H1 (cell line): ENCODE measurements around the gene MACROD2. TPM values are rescaled to one million over a fixed set of nuclear protein-coding genes. Genes with fewer than 3 reads are reported as not detected.

ENCODE experiments used
- CTCF ChIA-PET: fragments of 300-600 bp; sonication (Branson Sonifier 250); formaldehyde crosslinking; loops from one replicate; lab custom pipeline; 2021; ENCODE audit not compliant: partially characterized antibody; lab: Charles Lee
- POLR2A ChIA-PET: fragments of 300-600 bp; sonication (Branson Sonifier 250); formaldehyde crosslinking; loops from one replicate; lab custom pipeline; 2021; ENCODE audit warnings: inconsistent platforms; ENCODE audit not compliant: partially characterized antibody; lab: Charles Lee
- DNase-seq, 2 experiments: peaks; one replicate each; pipeline versions ENCODE4 v3.0.0 to v3.0.0-alpha.2; 2010 to 2022; ENCODE audit warnings: low spot score in 2 of 2, low read depth in 1 of 2, mixed read lengths in 1 of 2
- FAIRE-seq: peaks from 2 replicates; lab custom pipeline; 2011; peaks lifted over from hg19 to GRCh38; lab: Jason Lieb, UNC
- H2AFZ ChIP-seq: 2 replicates; pipeline ENCODE4 v1.8.1; 2012; ENCODE audit warnings: low read length, inconsistent platforms
- H2AK5ac ChIP-seq: 2 replicates; pipeline ENCODE4 v1.6.1; 2013; ENCODE audit warnings: low read depth, low read length
- H2BK120ac ChIP-seq: replicated peaks from 2 replicates; pipeline ENCODE3; 2013; ENCODE audit warnings: low read depth, low read length, inconsistent platforms
- H2BK12ac ChIP-seq: 2 replicates; pipeline ENCODE4 v1.6.1; 2013; ENCODE audit warnings: low read depth, low read length
- H2BK15ac ChIP-seq: 2 replicates; pipeline ENCODE4 v1.6.1; 2013; ENCODE audit warnings: low read length
- H2BK20ac ChIP-seq: 2 replicates; pipeline ENCODE4 v1.6.1; 2013; ENCODE audit warnings: low read length
- H2BK5ac ChIP-seq: 2 replicates; pipeline ENCODE4 v1.6.1; 2013; ENCODE audit warnings: low read depth, low read length
- H3K14ac ChIP-seq: 2 replicates; pipeline ENCODE4 v1.6.1; 2013; ENCODE audit warnings: inconsistent platforms; ENCODE audit not compliant: insufficient read length
- H3K18ac ChIP-seq: 2 replicates; pipeline ENCODE4 v1.6.1; 2013; ENCODE audit warnings: low read length; ENCODE audit errors: extremely low read depth
- H3K23ac ChIP-seq: 2 replicates; pipeline ENCODE4 v1.6.1; 2013; ENCODE audit warnings: inconsistent platforms; ENCODE audit not compliant: insufficient read length
- H3K23me2 ChIP-seq: 2 replicates; pipeline ENCODE4 v1.6.1; 2013; ENCODE audit warnings: low read depth, low read length
- H3K27ac ChIP-seq: 2 replicates; pipeline ENCODE4 v1.6.1; 2011; ENCODE audit warnings: low read depth, low read length, inconsistent platforms
- H3K27me3 ChIP-seq, 4 experiments: replicated peaks in 1 of 4; 1 replicate in 1 of 4; 2 replicates in 3 of 4; pipeline versions ENCODE4 v1.6.1 to v1.8.1; 2011 to 2013; ENCODE audit warnings: low read length in 3 of 4, mild to moderate bottlenecking in 3 of 4, inconsistent platforms in 2 of 4, mixed read lengths in 2 of 4, moderate library complexity in 1 of 4; ENCODE audit not compliant: control insufficient read depth in 3 of 4, insufficient read depth in 3 of 4; ENCODE audit errors: extremely low read depth in 1 of 4
- H3K36me3 ChIP-seq, 4 experiments: 2 replicates each; pipeline versions ENCODE4 v1.6.1 to v1.8.1; 2011 to 2013; ENCODE audit warnings: mild to moderate bottlenecking in 4 of 4, low read length in 3 of 4, moderate library complexity in 2 of 4, control low read depth in 1 of 4, inconsistent platforms in 1 of 4; ENCODE audit not compliant: insufficient read depth in 4 of 4, control insufficient read depth in 2 of 4
- H3K4ac ChIP-seq: replicated peaks from 2 replicates; pipeline ENCODE3; 2013; ENCODE audit warnings: low read length, low read depth, mixed read lengths, inconsistent platforms; ENCODE audit not compliant: insufficient read length
- H3K4me1 ChIP-seq, 4 experiments: replicated peaks in 1 of 4; 1 replicate in 1 of 4; 2 replicates in 3 of 4; pipeline versions ENCODE4 v1.6.1 to v1.8.1; 2011 to 2013; ENCODE audit warnings: low read length in 3 of 4, inconsistent platforms in 2 of 4, mixed read lengths in 1 of 4; ENCODE audit not compliant: insufficient read depth in 4 of 4, control insufficient read depth in 3 of 4
- H3K4me2 ChIP-seq, 2 experiments: 2 replicates each; pipeline versions ENCODE4 v1.6.1 to v1.8.1; 2011 to 2013; ENCODE audit warnings: low read depth in 2 of 2, low read length in 2 of 2, control low read depth in 1 of 2, inconsistent platforms in 1 of 2, mild to moderate bottlenecking in 1 of 2; ENCODE audit not compliant: insufficient read depth in 1 of 2
- H3K4me3 ChIP-seq, 4 experiments: fragments of 200-600, 300-600 bp in 1 of 4; sonication (generic), shearing (Covaris generic), sonication (Bioruptor Twin) in 1 of 4; 2 replicates each; pipeline versions ENCODE4 v1.5.1 to v1.8.1; 2011 to 2016; ENCODE audit warnings: low read length in 4 of 4, low read depth in 3 of 4, control low read depth in 2 of 4, inconsistent platforms in 2 of 4, mild to moderate bottlenecking in 2 of 4, mixed read lengths in 1 of 4, moderate library complexity in 1 of 4; ENCODE audit not compliant: insufficient read depth in 2 of 4; ENCODE audit errors: extremely low read depth in 1 of 4
- H3K56ac ChIP-seq: replicated peaks from 2 replicates; pipeline ENCODE3; 2013; ENCODE audit warnings: low read depth, mild to moderate bottlenecking, mixed read lengths, low read length, inconsistent platforms; ENCODE audit not compliant: insufficient read length
- H3K79me1 ChIP-seq: 2 replicates; pipeline ENCODE4 v1.6.1; 2013; ENCODE audit warnings: low read depth, low read length, control low read depth
- H3K79me2 ChIP-seq, 2 experiments: 2 replicates each; pipeline versions ENCODE4 v1.6.1 to v1.8.1; 2012 to 2013; ENCODE audit warnings: low read length in 2 of 2, mild to moderate bottlenecking in 2 of 2, inconsistent platforms in 1 of 2; ENCODE audit not compliant: insufficient read depth in 2 of 2, control insufficient read depth in 1 of 2
- H3K9ac ChIP-seq, 4 experiments: replicated peaks in 1 of 4; 1 replicate in 1 of 4; 2 replicates in 3 of 4; pipeline versions ENCODE4 v1.6.1 to v1.8.1; 2011 to 2013; ENCODE audit warnings: low read depth in 3 of 4, low read length in 3 of 4, control low read depth in 2 of 4, mild to moderate bottlenecking in 2 of 4, moderate library complexity in 2 of 4, inconsistent platforms in 1 of 4; ENCODE audit errors: extremely low read depth in 1 of 4
- H3K9me3 ChIP-seq, 2 experiments: 2 replicates each; pipeline versions ENCODE4 v1.6.1 to v1.8.1; 2012 to 2013; ENCODE audit warnings: mild to moderate bottlenecking in 2 of 2, moderate library complexity in 2 of 2, control low read depth in 1 of 2, inconsistent platforms in 1 of 2, low read depth in 1 of 2, low read length in 1 of 2, mixed read lengths in 1 of 2; ENCODE audit not compliant: insufficient read depth in 2 of 2
- H4K20me1 ChIP-seq, 2 experiments: replicated peaks in 1 of 2; 2 replicates each; pipeline versions ENCODE3 to v1.8.1; 2011 to 2013; ENCODE audit warnings: inconsistent platforms in 2 of 2, low read length in 2 of 2, mild to moderate bottlenecking in 1 of 2; ENCODE audit not compliant: insufficient read depth in 2 of 2, control insufficient read depth in 1 of 2
- H4K5ac ChIP-seq: 2 replicates; pipeline ENCODE4 v1.6.1; 2013; ENCODE audit warnings: low read length, low read depth, mixed read lengths, inconsistent platforms; ENCODE audit not compliant: insufficient read length
- H4K8ac ChIP-seq: 2 replicates; pipeline ENCODE4 v1.8.0; 2013; ENCODE audit warnings: mild to moderate bottlenecking, moderate library complexity, low read length, inconsistent platforms; ENCODE audit not compliant: insufficient read depth; ENCODE audit errors: extremely low read depth
- H4K91ac ChIP-seq: replicated peaks from 2 replicates; pipeline ENCODE3; 2013; ENCODE audit warnings: low read length, mixed read lengths, inconsistent platforms; ENCODE audit not compliant: insufficient read length
- E2F6 ChIP-seq: IDR thresholded peaks from 2 replicates; pipeline ENCODE4 v1.6.1; 2012; ENCODE audit warnings: inconsistent platforms
- GABPA ChIP-seq: IDR thresholded peaks from 2 replicates; pipeline ENCODE4 v1.6.1; 2011; ENCODE audit warnings: mild to moderate bottlenecking, low read length, moderate library complexity, borderline replicate concordance; ENCODE audit not compliant: insufficient read depth
- JUN ChIP-seq: IDR thresholded peaks from 2 replicates; pipeline ENCODE4 v1.6.1; 2011; ENCODE audit warnings: low read depth, mild to moderate bottlenecking, improper control_type of control experiment, low read length
- KDM1A ChIP-seq: fragments of 200-600, 300-600 bp; sonication (generic); IDR thresholded peaks from 2 replicates; pipeline ENCODE4 v1.7.1; 2016; ENCODE audit warnings: mild to moderate bottlenecking, low read length, borderline replicate concordance
- KDM4A ChIP-seq: IDR thresholded peaks from one replicate; pipeline ENCODE4 v1.7.1; 2012; ENCODE audit warnings: low read depth, mild to moderate bottlenecking, moderate library complexity, low read length, inconsistent platforms; ENCODE audit not compliant: severe bottlenecking
- NRF1 ChIP-seq: IDR thresholded peaks from 2 replicates; pipeline ENCODE4 v1.6.1; 2011; ENCODE audit warnings: mild to moderate bottlenecking, low read depth, low read length, improper control_type of control experiment
- PHF8 ChIP-seq: fragments of 200-600 bp; sonication (generic); conservative IDR thresholded peaks from 2 replicates; pipeline ENCODE4 v1.7.1; 2012; ENCODE audit warnings: low read depth, mild to moderate bottlenecking, inconsistent platforms, low read length, moderate library complexity
- RAD21 ChIP-seq, 2 experiments: IDR thresholded peaks in 1 of 2; conservative IDR thresholded peaks in 1 of 2; 2 replicates each; pipeline ENCODE4 v1.6.1; 2011; ENCODE audit warnings: low read depth in 2 of 2, low read length in 2 of 2, improper control_type of control experiment in 1 of 2, inconsistent platforms in 1 of 2, mild to moderate bottlenecking in 1 of 2, moderate library complexity in 1 of 2
- RXRA ChIP-seq: IDR thresholded peaks from 2 replicates; pipeline ENCODE4 v1.6.1; 2011; ENCODE audit warnings: low read depth, mild to moderate bottlenecking, low read length, moderate library complexity; ENCODE audit not compliant: insufficient read depth
- SIRT6 ChIP-seq: IDR thresholded peaks from one replicate; pipeline ENCODE4 v1.7.1; 2012; ENCODE audit warnings: low read length, inconsistent platforms
- SP2 ChIP-seq: IDR thresholded peaks from 2 replicates; pipeline ENCODE4 v1.6.1; 2012; ENCODE audit warnings: mild to moderate bottlenecking, low read length, inconsistent platforms
- SUZ12 ChIP-seq: fragments of 200-600 bp; sonication (generic); IDR thresholded peaks from 2 replicates; pipeline ENCODE4 v1.6.1; 2012; ENCODE audit warnings: mild to moderate bottlenecking, inconsistent platforms, low read length, moderate library complexity, mixed read lengths
- TAF7 ChIP-seq: optimal IDR thresholded peaks from 2 replicates; pipeline ENCODE3; 2011; ENCODE audit warnings: low read depth, mild to moderate bottlenecking, inconsistent platforms, low read length, moderate library complexity, borderline replicate concordance
- ZNF274 ChIP-seq: IDR thresholded peaks from 2 replicates; pipeline ENCODE4 v1.7.0; 2012; ENCODE audit warnings: low read length, borderline replicate concordance; ENCODE audit errors: extremely low read depth
- WGBS, 2 experiments: shearing (Covaris generic) in 1 of 2; methylation state at CpG; one replicate each; pipeline versions ENCODE4 v1.1.6 to v1.1.7; 2013 to 2015; ENCODE audit warnings: low lambda C conversion rate in 2 of 2, mixed read lengths in 2 of 2, inconsistent platforms in 1 of 2, low coverage in 1 of 2, missing lambda C conversion rate in 1 of 2; ENCODE audit not compliant: insufficient replicate concordance in 2 of 2, insufficient coverage in 1 of 2, insufficient read length in 1 of 2; ENCODE audit errors: extremely low coverage in 1 of 2, missing lambda C conversion rate in 1 of 2; 5-methylcytosine and 5-hydroxymethylcytosine counted together
- polyA plus RNA-seq, 7 experiments: library from polyadenylated mRNA; depleted of rRNA in 3 of 7; stranded (reverse) in 5 of 7; unstranded in 2 of 7; fragments of >200 nt in 5 of 7; fragments of 200-250 nt in 2 of 7; gene quantifications; 1 replicate in 5 of 7; 2 replicates in 1 of 7; 4 replicates in 1 of 7; pipeline versions ENCODE4 v1.2.1 to v1.2.3, GENCODE V29; 2011 to 2013; ENCODE audit warnings: missing spikeins in 2 of 7, mixed read lengths in 2 of 7
- total RNA-seq: library from RNA; stranded (reverse); fragmentation: NEBNext Ultra II Directional; extraction: Animal tissue kit (Norgen Biotek cat#: 25700); gene quantifications from 2 replicates; pipeline ENCODE4 v1.2.1, GENCODE V29; 2021

The MACROD2 gene
- total and polyA plus RNA-seq, 2 of the 8 experiments (the other 6 are each of a cell fraction or from before 2014, with no cell fraction given): 0.70 to 3.9 TPM

- FAIRE-seq: no peak
- H2AK5ac ChIP-seq: no peak overlapping the region
- no peak for TF ChIP-seq GABPA
- no peak for TF ChIP-seq ZNF274
- TF ChIP-seq PHF8: no peak
- peak; percentile 64 to 78 for TF ChIP-seq RAD21 (IDR thresholded peaks at IDR 0.05 in 1 of 2, conservative IDR thresholded peaks at IDR 0.05 in 1 of 2; ENCODE audit: low read depth in 2 of 2, low read length in 2 of 2)
- no peak for TF ChIP-seq KDM1A
- no peak for TF ChIP-seq SUZ12
- TF ChIP-seq JUN: no peak
- no peak for TF ChIP-seq NRF1
- no peak for TF ChIP-seq RXRA
- TF ChIP-seq SP2: no peak
- no peak for TF ChIP-seq E2F6
- TF ChIP-seq SIRT6: no peak
- TF ChIP-seq KDM4A: no peak
- no peak for TF ChIP-seq TAF7
Measured at GRCh38 chr20:15902493-15902892, 1907.2 kb downstream of the MACROD2 start.

More at GRCh38 chr20:15902493-15902892, 1907.2 kb downstream of the MACROD2 start:
- Histone ChIP-seq H4K20me1 (no peaks in the 10 kb centered on the region), H4K91ac (no peak overlapping the region), H3K79me1 (no peaks in the 10 kb centered on the region), H2BK5ac (no peak overlapping the region), H3K79me2 (no peaks in the 10 kb centered on the region), H3K4me1 (no peaks in the 10 kb centered on the region), H3K56ac (no peak overlapping the region), H3K36me3 (no peaks in the 10 kb centered on the region), H4K8ac (no peak overlapping the region), H4K5ac (no peak overlapping the region), H3K4ac (no peak overlapping the region), H2BK20ac (no peak overlapping the region), H3K4me2 (no peak overlapping the region), H3K9me3 (no peaks in the 10 kb centered on the region), H3K23me2 (no peaks in the 10 kb centered on the region), H2BK12ac (no peak overlapping the region), H2BK15ac (no peak overlapping the region), H2AFZ (no peak overlapping the region), H3K18ac (no peak overlapping the region), H3K27me3 (no peaks in the 10 kb centered on the region), H3K23ac (no peak overlapping the region), H3K9ac (no peak overlapping the region), H3K4me3 (no peak overlapping the region), H2BK120ac (no peak overlapping the region), H3K14ac (no peak overlapping the region), H3K27ac (no peak overlapping the region)
- ChIA-PET POLR2A (no interaction called here), CTCF (interaction anchor here (0.8 to 1.3 kb wide), 8 partner anchors 16 to 865 kb away, joined by 3 to 4 read pairs (median 3); no protein-coding TSS in a partner anchor)
- DNase-seq: peak; percentile 27 to 59
- 89% methylated on average over 9 of the region's 9 CpGs; no CpG with 5 or more reads in 1 of the 2 experiments for WGBS, 2 experiments
